B cell (primary cell): ENCODE results near the gene TRIM24.

Source experiments
- CTCF ChIP-seq: fragments of 200-600 bp; IDR thresholded peaks from one replicate; pipeline ENCODE4 v1.8.0; 2022; ENCODE audit warnings: antibody characterized with exemption, mild to moderate bottlenecking
- EZH2 ChIP-seq: IDR thresholded peaks from 2 replicates; pipeline ENCODE4 v1.6.1; 2012; ENCODE audit warnings: borderline replicate concordance, low read depth, mild to moderate bottlenecking, moderate library complexity, low read length; ENCODE audit not compliant: insufficient read depth, poor library complexity, severe bottlenecking

DNA sequence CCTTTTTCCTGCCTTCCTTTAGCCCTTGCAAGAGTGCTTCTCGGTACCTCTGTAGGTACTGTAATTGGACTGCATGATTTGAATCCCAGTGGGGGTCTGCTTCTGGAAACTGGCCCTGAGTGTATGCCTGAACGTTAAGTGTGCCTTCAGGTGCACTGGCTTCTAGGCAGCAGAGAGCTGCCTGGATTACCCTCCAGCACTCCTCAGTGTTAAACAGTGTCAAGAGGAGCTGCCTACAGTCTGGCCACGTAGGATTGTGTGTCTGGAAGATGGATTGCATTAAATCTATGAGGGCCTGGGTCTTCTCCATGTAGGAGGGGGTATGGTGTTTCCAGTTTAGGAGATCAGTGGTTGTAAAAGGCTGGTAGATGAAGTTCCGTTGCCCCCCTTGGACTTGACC lies 103.7 kb downstream of the TRIM24 start:
- TF ChIP-seq CTCF: no peak
- TF ChIP-seq EZH2: no peak
